GM20000 (cell line): ENCODE data around the gene IL7R.

Experiments used
- DNase-seq: peaks from one replicate; pipeline ENCODE4 v3.0.0; 2012; ENCODE audit warnings: low spot score
- TF ChIP-seq, protein P1 (sequence below): IDR thresholded peaks from 2 replicates; pipeline ENCODE4 v1.5.1; 2012; ENCODE audit warnings: mild to moderate bottlenecking, control low read depth; ENCODE audit errors: extremely low read depth, missing control alignments

IL7R gene

GRCh38 chr5:35863159-35863558, 6.5 kb downstream of the IL7R start:
- DNase-seq: no peak
- TF ChIP-seq, protein P1, sequence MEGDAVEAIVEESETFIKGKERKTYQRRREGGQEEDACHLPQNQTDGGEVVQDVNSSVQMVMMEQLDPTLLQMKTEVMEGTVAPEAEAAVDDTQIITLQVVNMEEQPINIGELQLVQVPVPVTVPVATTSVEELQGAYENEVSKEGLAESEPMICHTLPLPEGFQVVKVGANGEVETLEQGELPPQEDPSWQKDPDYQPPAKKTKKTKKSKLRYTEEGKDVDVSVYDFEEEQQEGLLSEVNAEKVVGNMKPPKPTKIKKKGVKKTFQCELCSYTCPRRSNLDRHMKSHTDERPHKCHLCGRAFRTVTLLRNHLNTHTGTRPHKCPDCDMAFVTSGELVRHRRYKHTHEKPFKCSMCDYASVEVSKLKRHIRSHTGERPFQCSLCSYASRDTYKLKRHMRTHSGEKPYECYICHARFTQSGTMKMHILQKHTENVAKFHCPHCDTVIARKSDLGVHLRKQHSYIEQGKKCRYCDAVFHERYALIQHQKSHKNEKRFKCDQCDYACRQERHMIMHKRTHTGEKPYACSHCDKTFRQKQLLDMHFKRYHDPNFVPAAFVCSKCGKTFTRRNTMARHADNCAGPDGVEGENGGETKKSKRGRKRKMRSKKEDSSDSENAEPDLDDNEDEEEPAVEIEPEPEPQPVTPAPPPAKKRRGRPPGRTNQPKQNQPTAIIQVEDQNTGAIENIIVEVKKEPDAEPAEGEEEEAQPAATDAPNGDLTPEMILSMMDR: no peak

- no peak for DNase-seq
- TF ChIP-seq, protein P1: no peak
Measured at GRCh38 chr5:35867998-35868397, 11.3 kb downstream of the IL7R start.

GRCh38 chr5:35869685-35870277, 13.1 kb downstream of the IL7R start:
- DNase-seq: no peak
- TF ChIP-seq, protein P1: no peak

DNA sequence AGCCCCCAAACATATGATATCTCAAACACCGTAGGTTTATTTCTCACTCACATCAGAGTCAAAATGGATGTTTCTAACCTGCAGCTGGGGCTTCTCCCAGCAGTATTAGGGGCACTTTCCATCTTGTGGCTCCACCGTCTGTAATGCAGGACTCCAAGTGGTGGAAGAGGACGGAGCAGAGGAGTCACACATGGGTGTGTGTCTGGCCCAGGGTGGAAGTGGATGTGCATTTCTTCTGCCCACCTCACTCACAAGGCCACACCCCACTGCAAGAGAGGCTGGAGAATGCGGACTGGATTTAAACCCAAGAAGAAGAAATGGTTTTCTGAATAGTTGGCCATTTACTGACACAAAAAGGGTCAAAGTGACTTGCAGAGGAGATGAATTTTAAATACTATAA, 13.9 kb downstream of the IL7R start:
- TF ChIP-seq, protein P1: no peak
- DNase-seq: no peak

DNA sequence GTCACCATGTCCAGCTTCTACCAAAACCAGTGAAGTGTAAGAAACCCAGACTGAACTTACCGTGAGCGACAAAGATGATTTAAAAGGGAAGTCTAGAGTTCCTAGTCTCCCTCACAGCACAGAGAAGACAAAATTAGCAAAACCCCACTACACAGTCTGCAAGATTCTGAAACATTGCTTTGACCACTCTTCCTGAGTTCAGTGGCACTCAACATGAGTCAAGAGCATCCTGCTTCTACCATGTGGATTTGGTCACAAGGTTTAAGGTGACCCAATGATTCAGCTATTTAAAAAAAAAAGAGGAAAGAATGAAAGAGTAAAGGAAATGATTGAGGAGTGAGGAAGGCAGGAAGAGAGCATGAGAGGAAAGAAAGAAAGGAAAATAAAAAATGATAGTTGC, 19.8 kb downstream of the IL7R start:
- DNase-seq: no peak
- TF ChIP-seq, protein P1: no peak

DNA sequence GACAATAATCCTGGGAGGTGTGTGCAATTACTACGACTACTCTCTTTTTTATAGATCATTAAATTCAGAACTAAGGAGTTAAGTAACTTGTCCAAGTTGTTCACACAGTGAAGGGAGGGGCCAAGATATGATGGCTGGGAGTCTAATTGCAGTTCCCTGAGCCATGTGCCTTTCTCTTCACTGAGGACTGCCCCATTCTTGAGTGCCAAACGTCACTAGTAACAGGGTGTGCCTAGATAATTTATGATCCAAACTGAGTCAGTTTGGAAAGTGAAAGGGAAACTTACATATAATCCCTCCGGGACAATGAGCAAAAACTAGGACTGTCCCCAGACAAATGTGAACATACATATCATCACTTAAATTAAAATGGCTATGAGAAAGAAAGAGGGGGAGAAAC, 20.2 kb downstream of the IL7R start:
- no peak for DNase-seq
- TF ChIP-seq, protein P1: no peak

DNA sequence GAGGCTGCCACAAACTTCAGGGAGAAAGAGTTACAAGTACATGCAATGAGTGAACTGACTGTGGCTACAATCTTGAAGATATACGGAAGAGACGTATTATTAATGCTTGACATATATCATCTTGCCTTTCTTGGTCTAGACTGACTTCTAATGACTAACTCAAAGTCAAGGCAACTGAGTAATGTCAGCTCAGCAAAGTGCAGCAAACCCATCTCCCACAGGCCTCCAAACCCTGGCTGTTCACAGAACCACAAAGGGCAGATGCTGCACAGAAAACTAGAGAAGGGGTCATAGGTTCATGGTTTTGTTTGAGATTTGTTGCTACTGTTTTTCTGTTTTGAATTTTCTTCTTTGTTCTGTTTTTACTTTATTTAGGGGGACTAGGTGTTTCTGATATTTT, 21.0 kb downstream of the IL7R start:
- TF ChIP-seq, protein P1: no peak
- no peak for DNase-seq

DNA sequence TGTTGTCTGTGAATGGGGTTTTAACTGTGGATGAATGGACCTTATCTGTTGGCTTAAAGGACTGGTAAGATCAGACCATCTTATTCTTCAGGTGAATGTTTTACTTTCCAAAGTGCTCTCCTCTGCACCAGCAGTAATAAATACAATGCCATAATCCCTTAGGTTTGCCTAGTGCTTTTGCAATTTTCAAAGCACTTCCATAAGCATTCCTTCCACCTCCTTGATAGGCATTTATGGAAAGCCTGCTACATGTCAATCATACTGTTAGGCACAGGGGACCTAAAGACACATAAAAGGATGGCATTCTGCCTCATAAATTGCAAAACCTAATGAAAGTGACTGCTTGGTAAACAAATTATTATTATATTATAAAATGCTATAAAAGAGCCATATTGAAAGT, 21.4 kb downstream of the IL7R start:
- TF ChIP-seq, protein P1: no peak
- DNase-seq: no peak
